ENCODE results near the gene PIP4P1. TPM values are rescaled to one million over a fixed set of nuclear protein-coding genes. Genes with fewer than 3 reads are reported as not detected.

The PIP4P1 gene
- total and polyA plus RNA-seq, 2 of the 13 experiments (the other 11 are each of a cell fraction or from before 2014, with no cell fraction given): 33.4 to 47.0 TPM

GRCh38 chr14:20458031-20458789, 3.0 kb downstream of the PIP4P1 start:
- Histone ChIP-seq H3K79me2 (ENCODE audit: insufficient read depth, low read length) (peaks cover 48% of the 10 kb centered on the region), H3K9me3 (ENCODE audit: low read length) (no peaks in the 10 kb centered on the region), H3K27me3 (ENCODE audit: control insufficient read depth in 1 of 2, insufficient read depth in 2 of 2, low read length in 2 of 2) (no peaks in the 10 kb centered on the region; a peak in 1 of 5 replicates), H3K9ac (ENCODE audit: insufficient read depth, low read depth, low read length) (no peak overlapping the region), H4K20me1 (ENCODE audit: insufficient read depth, low read length) (no peaks in the 10 kb centered on the region), H3K36me3 (replicated peaks in 1 of 2; ENCODE audit: control insufficient read depth in 1 of 2, insufficient read depth in 2 of 2, low read length in 2 of 2) (peaks cover 11 to 31% of the 10 kb centered on the region in 2 experiments), H3K27ac (ENCODE audit: extremely low read length, insufficient read depth, low read length) (no peak overlapping the region), H2AFZ (ENCODE audit: low read length) (no peak overlapping the region), H3K4me2 (ENCODE audit: low read depth, low read length) (no peak overlapping the region), H3K4me3 (replicated peaks in 1 of 3; ENCODE audit: insufficient read depth in 1 of 3, low read depth in 2 of 3, low read length in 3 of 3) (no peak overlapping the region), H3K4me1 (ENCODE audit: insufficient read depth, low read length) (peaks cover 58% of the 10 kb centered on the region)
- POLR2A ChIA-PET: interaction anchor here (0.8 kb wide), 2 partner anchors 31 to 40 kb away, joined by 3 read pairs; no protein-coding TSS in a partner anchor
- ATAC-seq: no peak
- DNase-seq (ENCODE audit: low spot score): no peak
- CTCF ChIA-PET (ENCODE audit: low intra/inter-chr PET ratio, low total read pairs): no interaction called here
- FAIRE-seq: no peak
- no TSS peak for BruUV-seq (replicated peaks)
- in situ Hi-C loops (cut with HindIII; ENCODE audit: extremely low pct_ligation_motif_present, low pct_unique_long_range_greater_than_20kb) (loop anchor here (5.0 to 25.0 kb wide), 3 partner anchors 41 to 154 kb away; partner anchors contain the start of genes CCNB1IP1 and PARP2), intact Hi-C loops (cut with micrococcal nuclease; ENCODE audit: unreplicated experiment) (no loop called here)
- 92% methylated on average over 8 of the region's 8 CpGs for WGBS (ENCODE audit: low lambda C conversion rate)
- 0 out of 2 replicates have a peak, but pooled peaks have one; percentile 27 for TF ChIP-seq SSRP1 (CRISPR knock-in tag; IDR thresholded peaks at IDR 0.05)
- TF ChIP-seq SALL1 (CRISPR knock-in tag; IDR thresholded peaks at IDR 0.05): no peak
- no peak for TF ChIP-seq FOXK2 (IDR thresholded peaks at IDR 0.05)
- TF ChIP-seq TEAD3 (CRISPR knock-in tag; optimal IDR thresholded peaks at IDR 0.05; ENCODE audit: borderline replicate concordance): peak; percentile 6
- TF ChIP-seq AGO2 (optimal IDR thresholded peaks at IDR 0.05; ENCODE audit: low read depth, low read length): peak; percentile 68
- TF ChIP-seq POLR2AphosphoS5 (IDR thresholded peaks at IDR 0.05; ENCODE audit: low read depth, low read length): peak; percentile 42; the same call in 1 of the 2 replicates
- peak; percentile 71; the same call in 1 of the 2 replicates for TF ChIP-seq POLR2AphosphoS2 (IDR thresholded peaks at IDR 0.05; ENCODE audit: low read depth, low read length)
- TF ChIP-seq POLR2G (IDR thresholded peaks at IDR 0.05; ENCODE audit: low read depth, low read length): peak; percentile 76
- TF ChIP-seq NPAS2 (CRISPR knock-in tag; IDR thresholded peaks at IDR 0.05; ENCODE audit: borderline replicate concordance): no peak
- TF ChIP-seq POLR2A (IDR thresholded peaks at IDR 0.05; ENCODE audit: insufficient read depth in 1 of 2, low read depth in 2 of 2, low read length in 2 of 2): peak; percentile 51 to 65; a peak in 3 of 4 replicates
- TF ChIP-seq MLLT10 (CRISPR knock-in tag; IDR thresholded peaks at IDR 0.05): no peak
- 0 out of 2 replicates have a peak, but pooled peaks have one; percentile 30 for TF ChIP-seq KDM2A (CRISPR knock-in tag; IDR thresholded peaks at IDR 0.05; ENCODE audit: borderline replicate concordance, low read depth)
- no peak for TF ChIP-seq SKI (IDR thresholded peaks at IDR 0.05; ENCODE audit: partially characterized antibody)
- no peak for TF ChIP-seq MNT (IDR thresholded peaks at IDR 0.05)
- TF ChIP-seq SALL2 (CRISPR knock-in tag; IDR thresholded peaks at IDR 0.05): 0 out of 2 replicates have a peak, but pooled peaks have one; percentile 60
- peak; percentile 29; the same call in 1 of the 2 replicates for TF ChIP-seq PLSCR1 (CRISPR knock-in tag; IDR thresholded peaks at IDR 0.05; ENCODE audit: borderline replicate concordance)
- TF ChIP-seq SIN3B (IDR thresholded peaks at IDR 0.05; ENCODE audit: low read length): no peak
- TF ChIP-seq, protein P1, sequence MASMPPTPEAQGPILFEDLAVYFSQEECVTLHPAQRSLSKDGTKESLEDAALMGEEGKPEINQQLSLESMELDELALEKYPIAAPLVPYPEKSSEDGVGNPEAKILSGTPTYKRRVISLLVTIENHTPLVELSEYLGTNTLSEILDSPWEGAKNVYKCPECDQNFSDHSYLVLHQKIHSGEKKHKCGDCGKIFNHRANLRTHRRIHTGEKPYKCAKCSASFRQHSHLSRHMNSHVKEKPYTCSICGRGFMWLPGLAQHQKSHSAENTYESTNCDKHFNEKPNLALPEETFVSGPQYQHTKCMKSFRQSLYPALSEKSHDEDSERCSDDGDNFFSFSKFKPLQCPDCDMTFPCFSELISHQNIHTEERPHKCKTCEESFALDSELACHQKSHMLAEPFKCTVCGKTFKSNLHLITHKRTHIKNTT (CRISPR knock-in tag; IDR thresholded peaks at IDR 0.05): no peak
- TF ChIP-seq ZNF34 (CRISPR knock-in tag; IDR thresholded peaks at IDR 0.05; ENCODE audit: borderline replicate concordance): no peak
- no peak for TF ChIP-seq ELF3 (CRISPR knock-in tag; IDR thresholded peaks at IDR 0.05)
- TF ChIP-seq CEBPG (CRISPR knock-in tag; IDR thresholded peaks at IDR 0.05): no peak
- TF ChIP-seq AGO1 (IDR thresholded peaks at IDR 0.05; ENCODE audit: low read depth, low read length, poor library complexity, severe bottlenecking): no peak
- TF ChIP-seq RAD51 (IDR thresholded peaks at IDR 0.05; ENCODE audit: borderline replicate concordance): no peak
- no peak for TF ChIP-seq ZFP37 (CRISPR knock-in tag; IDR thresholded peaks at IDR 0.05; ENCODE audit: borderline replicate concordance)
